PC-9 (cell line): ENCODE data around the gene CRYZL1.

Source experiments
- EZH2 ChIP-seq: fragments of 200-600 bp; sonication (generic); IDR thresholded peaks from 2 replicates; pipeline ENCODE4 v1.8.0; 2017; ENCODE audit warnings: antibody characterized with exemption, low read depth
- TF ChIP-seq, protein P1 (sequence below): fragments of 200-600 bp; sonication (generic); conservative IDR thresholded peaks from 2 replicates; pipeline ENCODE4 v1.6.1; 2017; ENCODE audit warnings: mixed run types, antibody characterized with exemption, mild to moderate bottlenecking, moderate library complexity

DNA sequence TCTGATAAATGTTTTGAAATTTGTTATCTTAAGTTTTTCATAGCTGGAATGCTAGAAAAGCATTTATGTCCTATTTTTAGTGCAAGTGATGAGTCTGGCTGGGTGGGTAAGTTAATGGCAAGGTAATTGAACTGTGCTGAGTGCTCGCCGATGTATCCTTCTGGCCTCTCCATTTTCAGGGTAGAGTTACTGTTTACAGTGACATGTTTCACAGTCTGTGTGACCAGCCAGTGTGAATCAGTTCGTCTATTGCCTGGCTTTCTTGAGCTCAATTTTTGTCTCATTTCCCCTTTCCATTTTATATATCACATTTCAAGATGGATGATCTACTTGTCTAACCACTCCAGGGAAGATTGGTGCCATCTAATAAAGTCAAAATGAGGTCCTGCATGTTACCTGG is 44.8 kb upstream of the CRYZL1 start:
- TF ChIP-seq, protein P1, sequence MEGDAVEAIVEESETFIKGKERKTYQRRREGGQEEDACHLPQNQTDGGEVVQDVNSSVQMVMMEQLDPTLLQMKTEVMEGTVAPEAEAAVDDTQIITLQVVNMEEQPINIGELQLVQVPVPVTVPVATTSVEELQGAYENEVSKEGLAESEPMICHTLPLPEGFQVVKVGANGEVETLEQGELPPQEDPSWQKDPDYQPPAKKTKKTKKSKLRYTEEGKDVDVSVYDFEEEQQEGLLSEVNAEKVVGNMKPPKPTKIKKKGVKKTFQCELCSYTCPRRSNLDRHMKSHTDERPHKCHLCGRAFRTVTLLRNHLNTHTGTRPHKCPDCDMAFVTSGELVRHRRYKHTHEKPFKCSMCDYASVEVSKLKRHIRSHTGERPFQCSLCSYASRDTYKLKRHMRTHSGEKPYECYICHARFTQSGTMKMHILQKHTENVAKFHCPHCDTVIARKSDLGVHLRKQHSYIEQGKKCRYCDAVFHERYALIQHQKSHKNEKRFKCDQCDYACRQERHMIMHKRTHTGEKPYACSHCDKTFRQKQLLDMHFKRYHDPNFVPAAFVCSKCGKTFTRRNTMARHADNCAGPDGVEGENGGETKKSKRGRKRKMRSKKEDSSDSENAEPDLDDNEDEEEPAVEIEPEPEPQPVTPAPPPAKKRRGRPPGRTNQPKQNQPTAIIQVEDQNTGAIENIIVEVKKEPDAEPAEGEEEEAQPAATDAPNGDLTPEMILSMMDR = no peak
- TF ChIP-seq EZH2 = no peak
